A673 (cell line): Measurements from ENCODE around the gene RPAP3. TPM values are rescaled to one million over a fixed set of nuclear protein-coding genes. Genes with fewer than 3 reads are reported as not detected.

Source experiments
- BruUV-seq: library from RNA; stranded (reverse); fragments of 400-500 nt; replicated peaks from 2 replicates; lab custom pipeline; 2021; lab: Mats Ljungman, UMichigan
- CTCF ChIA-PET: fragments of 300-600 bp; sonication (Branson Sonifier 250); formaldehyde crosslinking; loops from one replicate; lab custom pipeline; 2022; ENCODE audit warnings: antibody characterized with exemption; lab: Charles Lee
- POLR2A ChIA-PET: fragments of 300-600 bp; sonication (Branson Sonifier 250); formaldehyde crosslinking; loops from one replicate; lab custom pipeline; 2022; ENCODE audit warnings: antibody characterized with exemption; ENCODE audit not compliant: low non-redundant PET; lab: Charles Lee
- DNase-seq: peaks from one replicate; pipeline ENCODE4 v3.0.0-alpha.2; 2015; ENCODE audit warnings: low spot score
- H3K27ac ChIP-seq: fragments of 200-600 bp; sonication (generic); 2 replicates; pipeline ENCODE4 v1.5.1; 2016; ENCODE audit warnings: mixed run types, low read depth, mild to moderate bottlenecking, mixed read lengths, antibody characterized with exemption, low read length; ENCODE audit not compliant: poor library complexity, severe bottlenecking
- H3K27me3 ChIP-seq: fragments of 200-600 bp; sonication (generic); replicated peaks from 2 replicates; pipeline ENCODE4 v1.6.1; 2017; ENCODE audit warnings: mixed run types, low read depth, mild to moderate bottlenecking, mixed read lengths, antibody characterized with exemption, low read length; ENCODE audit not compliant: insufficient read depth, poor library complexity
- H3K36me3 ChIP-seq: fragments of 200-600 bp; sonication (generic); 2 replicates; pipeline ENCODE4 v1.6.1; 2016; ENCODE audit warnings: mixed run types, mild to moderate bottlenecking, mixed read lengths, antibody characterized with exemption, low read length; ENCODE audit not compliant: insufficient read depth, poor library complexity, severe bottlenecking
- H3K4me1 ChIP-seq: fragments of 200-600 bp; sonication (generic); 2 replicates; pipeline ENCODE4 v1.6.1; 2017; ENCODE audit warnings: mixed run types, mild to moderate bottlenecking, mixed read lengths, antibody characterized with exemption, low read length; ENCODE audit not compliant: insufficient read depth, poor library complexity, severe bottlenecking
- H3K4me3 ChIP-seq: fragments of 200-600 bp; sonication (generic); 2 replicates; pipeline ENCODE4 v1.5.1; 2016; ENCODE audit warnings: low read depth, mixed run types, mild to moderate bottlenecking, mixed read lengths, low read length; ENCODE audit not compliant: poor library complexity, severe bottlenecking
- H3K9me3 ChIP-seq: fragments of 200-600 bp; sonication (generic); 2 replicates; pipeline ENCODE4 v1.6.1; 2016; ENCODE audit warnings: mixed run types, low read depth, mild to moderate bottlenecking, mixed read lengths, antibody characterized with exemption, low read length; ENCODE audit not compliant: poor library complexity, severe bottlenecking
- EZH2 ChIP-seq: fragments of 200-600 bp; sonication (generic); IDR thresholded peaks from 2 replicates; pipeline ENCODE4 v1.6.1; 2017; ENCODE audit warnings: borderline replicate concordance, low read depth, mild to moderate bottlenecking, mixed read lengths, antibody characterized with exemption, low read length; ENCODE audit not compliant: poor library complexity, severe bottlenecking
- intact Hi-C: fragments of 100-400 bp; cut with micrococcal nuclease; formaldehyde crosslinking; loops from one replicate; pipeline ENCODE4 v1.10.0; 2022; ENCODE audit not compliant: unreplicated experiment
- total RNA-seq: library from RNA; stranded (reverse); gene quantifications from 2 replicates; pipeline ENCODE4 v1.2.3, GENCODE V29; 2021
- TF ChIP-seq, protein P1 (sequence below): fragments of 300-800, 200-600 bp; sonication (generic); conservative IDR thresholded peaks from 2 replicates; pipeline ENCODE4 v1.5.1; 2017; ENCODE audit warnings: low read depth, mild to moderate bottlenecking, antibody characterized with exemption, low read length, moderate library complexity, mixed read lengths

The RPAP3 gene
- total RNA-seq, 1 experiment from 2014 or later, result 81.1 TPM

GRCh38 chr12:47739297-47739696, 33.5 kb upstream of the RPAP3 start:
- ChIA-PET POLR2A (no interaction called here), CTCF (no interaction called here)
- intact Hi-C loops, result no loop called here
- Histone ChIP-seq H3K27ac (peak overlapping the region; percentile 93), H3K9me3 (no peaks in the 10 kb centered on the region), H3K4me3 (no peak overlapping the region), H3K36me3 (no peaks in the 10 kb centered on the region), H3K27me3 (no peaks in the 10 kb centered on the region), H3K4me1 (peaks cover 37% of the 10 kb centered on the region)
- DNase-seq, result no peak
- no TSS peak for BruUV-seq
- TF ChIP-seq, protein P1, sequence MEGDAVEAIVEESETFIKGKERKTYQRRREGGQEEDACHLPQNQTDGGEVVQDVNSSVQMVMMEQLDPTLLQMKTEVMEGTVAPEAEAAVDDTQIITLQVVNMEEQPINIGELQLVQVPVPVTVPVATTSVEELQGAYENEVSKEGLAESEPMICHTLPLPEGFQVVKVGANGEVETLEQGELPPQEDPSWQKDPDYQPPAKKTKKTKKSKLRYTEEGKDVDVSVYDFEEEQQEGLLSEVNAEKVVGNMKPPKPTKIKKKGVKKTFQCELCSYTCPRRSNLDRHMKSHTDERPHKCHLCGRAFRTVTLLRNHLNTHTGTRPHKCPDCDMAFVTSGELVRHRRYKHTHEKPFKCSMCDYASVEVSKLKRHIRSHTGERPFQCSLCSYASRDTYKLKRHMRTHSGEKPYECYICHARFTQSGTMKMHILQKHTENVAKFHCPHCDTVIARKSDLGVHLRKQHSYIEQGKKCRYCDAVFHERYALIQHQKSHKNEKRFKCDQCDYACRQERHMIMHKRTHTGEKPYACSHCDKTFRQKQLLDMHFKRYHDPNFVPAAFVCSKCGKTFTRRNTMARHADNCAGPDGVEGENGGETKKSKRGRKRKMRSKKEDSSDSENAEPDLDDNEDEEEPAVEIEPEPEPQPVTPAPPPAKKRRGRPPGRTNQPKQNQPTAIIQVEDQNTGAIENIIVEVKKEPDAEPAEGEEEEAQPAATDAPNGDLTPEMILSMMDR, result no peak
- no peak for TF ChIP-seq EZH2

DNA sequence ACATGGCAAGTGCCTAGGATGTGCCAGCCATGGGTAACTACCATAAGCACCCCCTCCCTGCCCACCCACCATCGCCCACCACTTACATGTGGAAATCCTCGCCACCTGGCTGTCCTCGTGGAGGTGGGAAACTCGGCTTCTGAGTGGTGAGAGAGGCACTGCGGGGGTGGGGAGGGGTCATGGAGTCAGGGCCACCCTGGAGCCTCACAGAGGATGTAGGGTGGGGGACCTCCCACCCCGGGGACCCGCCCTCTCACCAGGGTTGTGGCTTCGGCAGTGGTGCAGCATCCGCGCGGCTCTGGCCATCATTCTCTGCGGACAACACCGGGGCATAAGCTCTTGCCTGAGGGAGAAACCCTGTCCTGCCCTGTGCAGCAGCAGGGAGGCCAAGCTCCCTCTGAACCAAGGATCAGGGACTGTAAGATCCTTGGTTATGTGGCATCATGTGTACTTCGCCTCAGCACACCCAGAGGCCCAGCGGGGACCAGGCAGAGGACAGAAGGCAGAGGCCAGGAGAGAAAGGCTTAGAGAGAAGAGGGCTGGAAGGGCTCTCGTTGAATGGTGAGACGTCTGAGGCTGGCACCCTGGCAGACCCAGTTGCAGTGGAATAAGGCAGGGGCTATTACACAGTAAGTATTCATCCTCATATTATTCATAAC, 32.2 kb upstream of the RPAP3 start:
- Histone ChIP-seq H3K4me1 (peaks cover 37% of the 10 kb centered on the region), H3K36me3 (no peaks in the 10 kb centered on the region), H3K27me3 (no peaks in the 10 kb centered on the region), H3K4me3 (no peak overlapping the region), H3K9me3 (no peaks in the 10 kb centered on the region), H3K27ac (peak overlapping the region; percentile 16)
- intact Hi-C loops, result no loop called here
- BruUV-seq, result no TSS peak
- TF ChIP-seq, protein P1, result no peak
- TF ChIP-seq EZH2, result no peak
- CTCF ChIA-PET, result no interaction called here
- POLR2A ChIA-PET, result no interaction called here
- no peak for DNase-seq

- Histone ChIP-seq H3K4me1 (peaks cover 36% of the 10 kb centered on the region), H3K4me3 (no peak overlapping the region), H3K27ac (no peak overlapping the region), H3K27me3 (no peaks in the 10 kb centered on the region), H3K36me3 (no peaks in the 10 kb centered on the region), H3K9me3 (no peaks in the 10 kb centered on the region)
- ChIA-PET CTCF (interaction anchor here (0.6 kb wide), 1 partner anchor 102 kb away, joined by 5 read pairs; no protein-coding TSS in a partner anchor), POLR2A (interaction anchor here (0.6 kb wide), 2 partner anchors 13 to 39 kb away, joined by 3 read pairs; no protein-coding TSS in a partner anchor)
- TF ChIP-seq EZH2, result no peak
- TF ChIP-seq, protein P1, result no peak
- intact Hi-C loops, result no loop called here
- BruUV-seq, result no TSS peak
- DNase-seq, result no peak
Measured at GRCh38 chr12:47736877-47737676, 31.2 kb upstream of the RPAP3 start.
